ENCODE measurements around the gene BTBD3. TPM values are rescaled to one million over a fixed set of nuclear protein-coding genes. Genes with fewer than 3 reads are reported as not detected.

Gene BTBD3
- total and polyA plus RNA-seq, 7 donors, result 14.6 to 47.6 (median 26.8) TPM

DNA sequence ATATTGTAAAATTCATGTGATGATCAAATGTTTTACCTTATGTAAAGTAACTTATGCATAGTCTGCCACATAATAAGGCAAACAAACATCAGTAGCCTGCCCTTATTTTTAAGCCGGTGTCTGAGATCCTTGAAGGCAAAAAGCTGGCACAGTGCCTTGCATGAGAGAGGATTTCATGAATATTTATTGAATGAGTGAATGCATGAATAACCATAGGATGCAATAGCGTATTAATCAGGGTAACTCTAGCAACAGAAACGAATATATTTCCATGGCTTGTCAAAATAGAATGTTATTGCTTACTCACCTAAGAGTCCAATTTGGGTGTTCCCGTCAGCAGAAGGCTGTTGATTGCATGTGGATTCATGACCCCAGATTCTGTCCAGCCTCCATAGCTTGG is 34.9 kb downstream of the BTBD3 start:
- no peak for TF ChIP-seq POLR2AphosphoS5 (IDR thresholded peaks at IDR 0.05)
- DNase-seq, result no peak
- Histone ChIP-seq H3K27me3 (no peaks in the 10 kb centered on the region), H3K36me3 (no peaks in the 10 kb centered on the region), H3K4me3 (no peak overlapping the region), H3K4me1 (no peaks in the 10 kb centered on the region), H3K9me3 (no peaks in the 10 kb centered on the region), H3K27ac (no peak overlapping the region)
- intact Hi-C loops (cut with DNase I), result no loop called here
- 89 to 92% methylated on average over 4 of the region's 4 CpGs for WGBS, 2 donors

GRCh38 chr20:11957911-11958310 is 40.2 kb downstream of the BTBD3 start:
- Histone ChIP-seq H3K4me1 (no peaks in the 10 kb centered on the region), H3K36me3 (no peaks in the 10 kb centered on the region), H3K27ac (no peak overlapping the region), H3K9me3 (no peaks in the 10 kb centered on the region), H3K27me3 (no peaks in the 10 kb centered on the region), H3K4me3 (no peak overlapping the region)
- TF ChIP-seq POLR2AphosphoS5 (IDR thresholded peaks at IDR 0.05) (no peak), POLR2A (IDR thresholded peaks at IDR 0.05) (no peak), CTCF (IDR thresholded peaks at IDR 0.05) (no peak), EP300 (IDR thresholded peaks at IDR 0.05) (no peak)
- intact Hi-C loops (cut with DNase I), result no loop called here
- no peak for DNase-seq

- no peak for DNase-seq
- no peaks in the 10 kb centered on the region for H3K27me3 ChIP-seq
- H3K4me3 ChIP-seq, result no peak overlapping the region
- no peaks in the 10 kb centered on the region for H3K36me3 ChIP-seq
- H3K27ac ChIP-seq, result no peak overlapping the region
- H3K4me1 ChIP-seq, result no peaks in the 10 kb centered on the region
- WGBS, 2 donors, result 73 to 89% methylated on average over 24 of the region's 24 CpGs
- H3K9me3 ChIP-seq, result no peaks in the 10 kb centered on the region
- TF ChIP-seq POLR2AphosphoS5 (IDR thresholded peaks at IDR 0.05) (no peak), EP300 (IDR thresholded peaks at IDR 0.05) (no peak), POLR2A (IDR thresholded peaks at IDR 0.05) (no peak), CTCF (IDR thresholded peaks at IDR 0.05) (no peak)
- intact Hi-C loops (cut with DNase I), result no loop called here
These were observed 41.2 kb downstream of the BTBD3 start for GRCh38 chr20:11958855-11959254.

DNA sequence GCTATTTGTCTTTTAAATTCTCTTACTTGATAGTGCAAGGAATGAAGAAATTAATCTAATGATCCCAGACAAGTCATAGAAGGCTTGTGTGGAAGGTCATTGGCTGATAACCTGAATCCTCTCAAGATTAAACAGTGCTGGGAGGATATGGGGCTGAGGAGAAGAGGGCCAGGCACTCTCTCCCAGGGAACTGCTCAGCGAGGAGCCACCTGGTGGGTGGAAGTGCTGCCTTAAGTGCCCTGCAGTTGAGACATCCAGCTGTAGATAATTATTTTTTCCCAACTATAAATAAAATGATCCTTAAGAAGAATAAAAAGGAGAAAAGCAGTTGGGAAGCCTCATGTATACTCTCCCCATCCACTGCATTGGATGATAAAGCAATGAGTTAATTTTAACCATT is 47.9 kb downstream of the BTBD3 start:
- Histone ChIP-seq H3K9me3 (no peaks in the 10 kb centered on the region), H3K36me3 (no peaks in the 10 kb centered on the region), H3K27ac (no peak overlapping the region), H3K27me3 (no peaks in the 10 kb centered on the region), H3K4me3 (no peak overlapping the region), H3K4me1 (no peaks in the 10 kb centered on the region)
- TF ChIP-seq EP300 (IDR thresholded peaks at IDR 0.05) (no peak), POLR2A (IDR thresholded peaks at IDR 0.05) (no peak), CTCF (IDR thresholded peaks at IDR 0.05) (no peak), POLR2AphosphoS5 (IDR thresholded peaks at IDR 0.05) (no peak)
- no peak for DNase-seq
- 88 to 90% methylated on average over 1 of the region's 1 CpG for WGBS, 2 donors
- intact Hi-C loops (cut with DNase I), result no loop called here

GRCh38 chr20:11966186-11966585 is 48.5 kb downstream of the BTBD3 start:
- H3K27me3 ChIP-seq, result no peaks in the 10 kb centered on the region
- no peaks in the 10 kb centered on the region for H3K4me1 ChIP-seq
- 68 to 69% methylated on average over 3 of the region's 3 CpGs for WGBS, 2 donors
- intact Hi-C loops (cut with DNase I), result no loop called here
- TF ChIP-seq POLR2AphosphoS5 (IDR thresholded peaks at IDR 0.05), result no peak
- no peak for TF ChIP-seq EP300 (IDR thresholded peaks at IDR 0.05)
- TF ChIP-seq POLR2A (IDR thresholded peaks at IDR 0.05), result no peak
- TF ChIP-seq CTCF (IDR thresholded peaks at IDR 0.05), result no peak
- no peaks in the 10 kb centered on the region for H3K36me3 ChIP-seq
- DNase-seq, result no peak
- no peak overlapping the region for H3K4me3 ChIP-seq
- no peaks in the 10 kb centered on the region for H3K9me3 ChIP-seq
- no peak overlapping the region for H3K27ac ChIP-seq
